HG03460 (cell line): ENCODE results near the gene LEAP2.
"Not testable (repeated sequence)": the region's sequence is repeated elsewhere in the genome, so short reads cannot be mapped to it uniquely, and the experiment has no call there.

Experiments used
- ATAC-seq: cut with Tn5 transposase; IDR thresholded peaks from one replicate; pipeline ENCODE4 v1.9.1; 2021; ENCODE audit not compliant: unreplicated experiment

The LEAP2 gene

GRCh38 chr5:132840313-132840712 lies 33.2 kb upstream of the LEAP2 start:
- ATAC-seq = no peak

GRCh38 chr5:132840896-132841295 lies 32.6 kb upstream of the LEAP2 start:
- ATAC-seq = no peak

- ATAC-seq = no peak
Measured at GRCh38 chr5:132841305-132841704, 32.2 kb upstream of the LEAP2 start.

GRCh38 chr5:132848270-132848669 lies 25.2 kb upstream of the LEAP2 start:
- ATAC-seq = no peak

- no peak for ATAC-seq
Measured at GRCh38 chr5:132849347-132849746, 24.1 kb upstream of the LEAP2 start.

- no peak for ATAC-seq
Measured at GRCh38 chr5:132850066-132850465, 23.4 kb upstream of the LEAP2 start.

- ATAC-seq = no peak
Measured at GRCh38 chr5:132853323-132853722, 20.1 kb upstream of the LEAP2 start.

- ATAC-seq = no peak
Measured at GRCh38 chr5:132853790-132854189, 19.7 kb upstream of the LEAP2 start.

GRCh38 chr5:132854301-132854700 lies 19.2 kb upstream of the LEAP2 start:
- ATAC-seq = no peak

GRCh38 chr5:132854992-132855391 lies 18.5 kb upstream of the LEAP2 start:
- not testable (repeated sequence) for ATAC-seq

GRCh38 chr5:132856011-132856410 lies 17.5 kb upstream of the LEAP2 start:
- no peak for ATAC-seq

GRCh38 chr5:132859889-132860437 lies 13.5 kb upstream of the LEAP2 start:
- no peak for ATAC-seq

- ATAC-seq = no peak
Measured at GRCh38 chr5:132860742-132861141, 12.7 kb upstream of the LEAP2 start.

GRCh38 chr5:132865668-132866341 lies 7.7 kb upstream of the LEAP2 start:
- ATAC-seq = peak; percentile 20

- ATAC-seq = peak; percentile 99
Measured at GRCh38 chr5:132866342-132867045, 7.0 kb upstream of the LEAP2 start, which contains the start of the genes GDF9 and UQCRQ. Gene GDF9, minus strand, starts transcription at chr5:132866469. Its CDS starts 1,936 bp downstream, at chr5:132864533. Gene UQCRQ, plus strand, starts transcription at chr5:132866642. Its CDS starts 240 bp downstream, at chr5:132866882.

GRCh38 chr5:132867046-132867451 lies 6.4 kb upstream of the LEAP2 start:
- ATAC-seq = peak; percentile 16

- ATAC-seq = no peak
Measured at GRCh38 chr5:132868754-132869153, 4.7 kb upstream of the LEAP2 start.

- ATAC-seq = no peak
Measured at GRCh38 chr5:132870801-132871200, 2.7 kb upstream of the LEAP2 start.

- ATAC-seq = no peak
Measured at GRCh38 chr5:132871459-132872284, 1.8 kb upstream of the LEAP2 start.

- no peak for ATAC-seq
Measured at GRCh38 chr5:132872788-132873118, 715 bp upstream of the LEAP2 start.

GRCh38 chr5:132873930-132874271 lies 433 bp downstream of the LEAP2 start:
- no peak for ATAC-seq
